ENCODE measurements around the gene VTI1A.

DNA sequence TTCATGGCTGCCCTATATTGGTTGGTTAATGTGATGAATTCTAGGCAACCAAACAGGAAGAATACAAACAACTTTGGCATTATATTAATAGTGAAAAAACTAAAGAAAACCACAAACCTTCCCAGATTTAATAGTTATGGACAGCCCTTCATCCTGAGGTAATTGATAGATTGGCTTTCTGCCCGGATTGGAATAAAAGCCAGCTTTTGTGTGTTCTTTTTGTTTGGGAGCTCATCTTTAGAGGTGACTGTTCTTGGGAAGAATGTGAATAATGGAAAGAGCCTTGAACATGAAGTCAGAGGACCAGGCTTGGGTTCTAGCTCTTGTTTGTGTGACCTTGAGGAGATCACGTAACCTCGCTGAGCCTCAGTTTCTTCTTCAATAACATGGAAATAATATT lies 92.3 kb downstream of the VTI1A start:
- TF ChIP-seq, protein P1, sequence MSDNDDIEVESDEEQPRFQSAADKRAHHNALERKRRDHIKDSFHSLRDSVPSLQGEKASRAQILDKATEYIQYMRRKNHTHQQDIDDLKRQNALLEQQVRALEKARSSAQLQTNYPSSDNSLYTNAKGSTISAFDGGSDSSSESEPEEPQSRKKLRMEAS (IDR thresholded peaks at IDR 0.05): no peak
- no peak for TF ChIP-seq POLR2A (IDR thresholded peaks at IDR 0.05; ENCODE audit: control extremely low read depth in 1 of 2, low read depth in 2 of 2, low read length in 2 of 2)
